ENCODE data around the gene ARHGDIB.

DNA sequence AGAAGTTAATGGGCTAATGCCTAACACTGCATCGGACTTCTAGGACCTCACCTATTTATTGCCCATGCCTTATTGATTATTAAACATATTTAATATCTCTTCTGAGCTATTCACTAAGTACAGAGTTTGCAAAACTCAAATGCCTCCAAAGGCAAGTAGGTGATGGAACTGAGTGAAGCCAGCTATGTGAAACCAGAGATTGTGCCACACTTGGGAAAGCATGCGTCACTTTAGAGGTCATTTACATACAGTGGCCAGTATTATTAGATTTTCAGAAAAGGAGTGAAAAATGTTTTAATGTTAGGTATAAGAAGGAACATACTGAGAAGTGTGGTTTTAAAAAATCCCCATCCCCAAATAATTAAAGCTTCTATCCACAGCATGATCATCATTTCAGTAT lies 39.2 kb upstream of the ARHGDIB start:
- TF ChIP-seq POLR2A (IDR thresholded peaks at IDR 0.05) = no peak
- TF ChIP-seq, protein P1, sequence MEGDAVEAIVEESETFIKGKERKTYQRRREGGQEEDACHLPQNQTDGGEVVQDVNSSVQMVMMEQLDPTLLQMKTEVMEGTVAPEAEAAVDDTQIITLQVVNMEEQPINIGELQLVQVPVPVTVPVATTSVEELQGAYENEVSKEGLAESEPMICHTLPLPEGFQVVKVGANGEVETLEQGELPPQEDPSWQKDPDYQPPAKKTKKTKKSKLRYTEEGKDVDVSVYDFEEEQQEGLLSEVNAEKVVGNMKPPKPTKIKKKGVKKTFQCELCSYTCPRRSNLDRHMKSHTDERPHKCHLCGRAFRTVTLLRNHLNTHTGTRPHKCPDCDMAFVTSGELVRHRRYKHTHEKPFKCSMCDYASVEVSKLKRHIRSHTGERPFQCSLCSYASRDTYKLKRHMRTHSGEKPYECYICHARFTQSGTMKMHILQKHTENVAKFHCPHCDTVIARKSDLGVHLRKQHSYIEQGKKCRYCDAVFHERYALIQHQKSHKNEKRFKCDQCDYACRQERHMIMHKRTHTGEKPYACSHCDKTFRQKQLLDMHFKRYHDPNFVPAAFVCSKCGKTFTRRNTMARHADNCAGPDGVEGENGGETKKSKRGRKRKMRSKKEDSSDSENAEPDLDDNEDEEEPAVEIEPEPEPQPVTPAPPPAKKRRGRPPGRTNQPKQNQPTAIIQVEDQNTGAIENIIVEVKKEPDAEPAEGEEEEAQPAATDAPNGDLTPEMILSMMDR (IDR thresholded peaks at IDR 0.05) = no peak

Measured in tibial nerve (tissue), 3 donors.